ENCODE measurements around the gene ACTG2. TPM values are rescaled to one million over a fixed set of nuclear protein-coding genes. Genes with fewer than 3 reads are reported as not detected.
"Not testable (repeated sequence)": the region's sequence is repeated elsewhere in the genome, so short reads cannot be mapped to it uniquely, and the experiment has no call there.

ACTG2 gene
- total RNA-seq, 4 donors from 2014 or later, result 4,013 to 8,538 (median 5,633) TPM

GRCh38 chr2:73868204-73868978 lies 24.4 kb upstream of the ACTG2 start:
- 72% methylated on average over 9 of the region's 9 CpGs for WGBS
- H3K9me3 ChIP-seq, result no peaks in the 10 kb centered on the region
- intact Hi-C loops (cut with DNase I), result no loop called here
- DNase-seq (ENCODE audit: extremely low spot score), result no peak
- H3K4me1 ChIP-seq, result peaks cover 9 to 32% (median 26%) of the 10 kb centered on the region in 4 donors
- H3K4me3 ChIP-seq, result no peak overlapping the region
- peaks cover 7 to 39% (median 27%) of the 10 kb centered on the region in 4 donors for H3K36me3 ChIP-seq
- no peak for TF ChIP-seq POLR2A (IDR thresholded peaks at IDR 0.05; ENCODE audit: low read depth)
- no peak for TF ChIP-seq EP300 (IDR thresholded peaks at IDR 0.05)
- H3K27me3 ChIP-seq, result no peaks in the 10 kb centered on the region
- H3K27ac ChIP-seq (replicated peaks in 1 of 4), result peak overlapping the region; percentile 80 to 89 (median 86)

- 18% methylated on average over 4 of the region's 4 CpGs for WGBS
- Histone ChIP-seq H3K4me3 (peak overlapping the region in 1 of 4 donors; percentile 10), H3K4me1 (peaks cover 9 to 47% (median 33%) of the 10 kb centered on the region in 4 donors), H3K27ac (replicated peaks in 1 of 4) (peak overlapping the region; percentile 80 to 89 (median 86)), H3K9me3 (no peaks in the 10 kb centered on the region), H3K27me3 (no peaks in the 10 kb centered on the region), H3K36me3 (peaks cover 0 to 22% (median 14%) of the 10 kb centered on the region in 4 donors)
- intact Hi-C loops (cut with DNase I), result no loop called here
- DNase-seq (ENCODE audit: extremely low spot score), result peak; percentile 94
- peak; percentile 77 to 79 for TF ChIP-seq POLR2AphosphoS5 (IDR thresholded peaks at IDR 0.05)
- TF ChIP-seq POLR2A (IDR thresholded peaks at IDR 0.05; ENCODE audit: low read depth), result no peak
- TF ChIP-seq CTCF (IDR thresholded peaks at IDR 0.05), result no peak
- no peak for TF ChIP-seq EP300 (IDR thresholded peaks at IDR 0.05)
Measured at GRCh38 chr2:73870084-73870483, 22.7 kb upstream of the ACTG2 start.

- H3K4me1 ChIP-seq, result peaks cover 0 to 43% (median 26%) of the 10 kb centered on the region in 4 donors
- WGBS, result 69% methylated on average over 9 of the region's 9 CpGs
- peak overlapping the region; percentile 43 to 89 (median 86) for H3K27ac ChIP-seq (replicated peaks in 1 of 4)
- no peaks in the 10 kb centered on the region for H3K36me3 ChIP-seq
- no peak for DNase-seq (ENCODE audit: extremely low spot score)
- intact Hi-C loops (cut with DNase I), result no loop called here
- peak overlapping the region in 1 of 4 donors; percentile 12 for H3K4me3 ChIP-seq
- TF ChIP-seq POLR2AphosphoS5 (IDR thresholded peaks at IDR 0.05) (no peak), EP300 (IDR thresholded peaks at IDR 0.05) (no peak), POLR2A (IDR thresholded peaks at IDR 0.05; ENCODE audit: low read depth) (no peak), CTCF (IDR thresholded peaks at IDR 0.05) (no peak)
- no peaks in the 10 kb centered on the region for H3K27me3 ChIP-seq
- H3K9me3 ChIP-seq, result no peaks in the 10 kb centered on the region
Measured at GRCh38 chr2:73877071-73877802, 15.6 kb upstream of the ACTG2 start.

GRCh38 chr2:73877984-73878383 lies 14.8 kb upstream of the ACTG2 start:
- peaks cover 0 to 43% (median 26%) of the 10 kb centered on the region in 4 donors for H3K4me1 ChIP-seq
- H3K36me3 ChIP-seq; DNase-seq (ENCODE audit: extremely low spot score); H3K27ac ChIP-seq (replicated peaks in 1 of 4); H3K27me3 ChIP-seq; intact Hi-C loops (cut with DNase I); H3K9me3 ChIP-seq; H3K4me3 ChIP-seq: not testable (repeated sequence)
- 92% methylated on average over 5 of the region's 5 CpGs for WGBS

GRCh38 chr2:73885406-73885805 lies 7.4 kb upstream of the ACTG2 start:
- TF ChIP-seq POLR2A (IDR thresholded peaks at IDR 0.05; ENCODE audit: low read depth) (no peak), POLR2AphosphoS5 (IDR thresholded peaks at IDR 0.05) (no peak), EP300 (IDR thresholded peaks at IDR 0.05) (no peak), CTCF (IDR thresholded peaks at IDR 0.05) (no peak)
- no peak for DNase-seq (ENCODE audit: extremely low spot score)
- Histone ChIP-seq H3K36me3 (no peaks in the 10 kb centered on the region), H3K9me3 (no peaks in the 10 kb centered on the region), H3K4me1 (peaks cover 0 to 26% (median 19%) of the 10 kb centered on the region in 4 donors), H3K27ac (replicated peaks in 1 of 4) (no peak overlapping the region), H3K27me3 (no peaks in the 10 kb centered on the region), H3K4me3 (no peak overlapping the region)
- intact Hi-C loops (cut with DNase I), result no loop called here
- WGBS, result 69% methylated on average over 2 of the region's 2 CpGs
